Measurements from ENCODE around the gene PSMD1.

DNA sequence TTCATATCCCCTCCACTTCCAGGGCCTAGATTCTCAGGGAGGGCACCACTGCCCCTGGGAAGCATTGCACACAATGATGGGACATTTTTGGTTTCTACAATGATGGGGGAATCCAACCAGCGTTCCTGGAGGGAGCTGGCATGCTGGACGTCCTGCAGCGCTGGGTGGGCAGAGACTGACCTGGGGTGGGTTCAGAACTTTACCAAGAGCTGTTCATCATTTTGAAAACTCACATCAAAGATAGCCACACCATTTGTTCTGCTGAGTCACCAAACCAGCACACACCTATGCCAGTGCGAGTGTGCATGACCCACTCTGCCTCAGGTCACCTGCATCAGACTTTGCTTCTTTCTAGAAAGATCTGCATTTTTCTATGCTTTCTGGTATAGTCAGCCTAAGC, 127.7 kb downstream of the PSMD1 start:
- TF ChIP-seq, protein P1, sequence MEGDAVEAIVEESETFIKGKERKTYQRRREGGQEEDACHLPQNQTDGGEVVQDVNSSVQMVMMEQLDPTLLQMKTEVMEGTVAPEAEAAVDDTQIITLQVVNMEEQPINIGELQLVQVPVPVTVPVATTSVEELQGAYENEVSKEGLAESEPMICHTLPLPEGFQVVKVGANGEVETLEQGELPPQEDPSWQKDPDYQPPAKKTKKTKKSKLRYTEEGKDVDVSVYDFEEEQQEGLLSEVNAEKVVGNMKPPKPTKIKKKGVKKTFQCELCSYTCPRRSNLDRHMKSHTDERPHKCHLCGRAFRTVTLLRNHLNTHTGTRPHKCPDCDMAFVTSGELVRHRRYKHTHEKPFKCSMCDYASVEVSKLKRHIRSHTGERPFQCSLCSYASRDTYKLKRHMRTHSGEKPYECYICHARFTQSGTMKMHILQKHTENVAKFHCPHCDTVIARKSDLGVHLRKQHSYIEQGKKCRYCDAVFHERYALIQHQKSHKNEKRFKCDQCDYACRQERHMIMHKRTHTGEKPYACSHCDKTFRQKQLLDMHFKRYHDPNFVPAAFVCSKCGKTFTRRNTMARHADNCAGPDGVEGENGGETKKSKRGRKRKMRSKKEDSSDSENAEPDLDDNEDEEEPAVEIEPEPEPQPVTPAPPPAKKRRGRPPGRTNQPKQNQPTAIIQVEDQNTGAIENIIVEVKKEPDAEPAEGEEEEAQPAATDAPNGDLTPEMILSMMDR (tag by site-specific recombination; IDR thresholded peaks at IDR 0.05), result no peak
- TF ChIP-seq ZNF121 (tag by site-specific recombination; IDR thresholded peaks at IDR 0.05), result no peak
- no peak for TF ChIP-seq ZNF341 (tag by site-specific recombination; IDR thresholded peaks at IDR 0.05; ENCODE audit: low read depth)
- no peak for TF ChIP-seq ZNF350 (tag by site-specific recombination; IDR thresholded peaks at IDR 0.05)
- TF ChIP-seq ZNF157 (tag by site-specific recombination; IDR thresholded peaks at IDR 0.05), result no peak
- no peak for TF ChIP-seq ZNF514 (tag by site-specific recombination; IDR thresholded peaks at IDR 0.05)
- TF ChIP-seq ZNF521 (tag by site-specific recombination; IDR thresholded peaks at IDR 0.05), result no peak
- no peak for TF ChIP-seq ZNF707 (tag by site-specific recombination; IDR thresholded peaks at IDR 0.05)
- TF ChIP-seq, protein P2, sequence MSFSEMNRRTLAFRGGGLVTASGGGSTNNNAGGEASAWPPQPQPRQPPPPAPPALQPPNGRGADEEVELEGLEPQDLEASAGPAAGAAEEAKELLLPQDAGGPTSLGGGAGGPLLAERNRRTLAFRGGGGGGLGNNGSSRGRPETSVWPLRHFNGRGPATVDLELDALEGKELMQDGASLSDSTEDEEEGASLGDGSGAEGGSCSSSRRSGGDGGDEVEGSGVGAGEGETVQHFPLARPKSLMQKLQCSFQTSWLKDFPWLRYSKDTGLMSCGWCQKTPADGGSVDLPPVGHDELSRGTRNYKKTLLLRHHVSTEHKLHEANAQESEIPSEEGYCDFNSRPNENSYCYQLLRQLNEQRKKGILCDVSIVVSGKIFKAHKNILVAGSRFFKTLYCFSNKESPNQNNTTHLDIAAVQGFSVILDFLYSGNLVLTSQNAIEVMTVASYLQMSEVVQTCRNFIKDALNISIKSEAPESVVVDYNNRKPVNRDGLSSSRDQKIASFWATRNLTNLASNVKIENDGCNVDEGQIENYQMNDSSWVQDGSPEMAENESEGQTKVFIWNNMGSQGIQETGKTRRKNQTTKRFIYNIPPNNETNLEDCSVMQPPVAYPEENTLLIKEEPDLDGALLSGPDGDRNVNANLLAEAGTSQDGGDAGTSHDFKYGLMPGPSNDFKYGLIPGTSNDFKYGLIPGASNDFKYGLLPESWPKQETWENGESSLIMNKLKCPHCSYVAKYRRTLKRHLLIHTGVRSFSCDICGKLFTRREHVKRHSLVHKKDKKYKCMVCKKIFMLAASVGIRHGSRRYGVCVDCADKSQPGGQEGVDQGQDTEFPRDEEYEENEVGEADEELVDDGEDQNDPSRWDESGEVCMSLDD (tag by site-specific recombination; IDR thresholded peaks at IDR 0.05), result no peak
